NCI-H510A treated with DMSO at 0.1 percent for 48 hours (cell line): ENCODE measurements around the gene ADCY7.
"Not testable (repeated sequence)": the region's sequence is repeated elsewhere in the genome, so short reads cannot be mapped to it uniquely, and the experiment has no call there.

Experiments
- DNase-seq: peaks from one replicate; lab custom pipeline; 2025; lab: John Stamatoyannopoulos, UW

ADCY7 gene

GRCh38 chr16:50338371-50339231 is 72.2 kb downstream of the ADCY7 start:
- no peak for DNase-seq

- DNase-seq, result no peak
Observed at GRCh38 chr16:50340578-50340977, 74.2 kb downstream of the ADCY7 start.

- not testable (repeated sequence) for DNase-seq
Observed at GRCh38 chr16:50343566-50343965, 77.2 kb downstream of the ADCY7 start.

GRCh38 chr16:50345210-50345609 is 78.9 kb downstream of the ADCY7 start:
- not testable (repeated sequence) for DNase-seq

- no peak for DNase-seq
Observed at GRCh38 chr16:50351116-50351515, 84.8 kb downstream of the ADCY7 start.

GRCh38 chr16:50351952-50352351 is 85.6 kb downstream of the ADCY7 start:
- no peak for DNase-seq

- DNase-seq, result no peak
Observed at GRCh38 chr16:50354082-50354481, 87.7 kb downstream of the ADCY7 start.

GRCh38 chr16:50354629-50355456 is 88.5 kb downstream of the ADCY7 start:
- peak; percentile 54 for DNase-seq

- no peak for DNase-seq
Observed at GRCh38 chr16:50359626-50360025, 93.3 kb downstream of the ADCY7 start.

- no peak for DNase-seq
Observed at GRCh38 chr16:50360033-50360778, 93.9 kb downstream of the ADCY7 start.

- DNase-seq, result no peak
Observed at GRCh38 chr16:50360779-50361178, 94.4 kb downstream of the ADCY7 start.

- no peak for DNase-seq
Observed at GRCh38 chr16:50363656-50364055, 97.3 kb downstream of the ADCY7 start.

- no peak for DNase-seq
Observed at GRCh38 chr16:50365791-50366575, 99.6 kb downstream of the ADCY7 start.
